CD4-positive, alpha-beta T cell treated with Interleukin-4 for 1 hour (primary cell): ENCODE data around the gene DDIT4.
A peak's percentile ranks its signal among the peaks of the same experiment; 100 is the strongest.
"Not testable (repeated sequence)": the region's sequence is repeated elsewhere in the genome, so short reads cannot be mapped to it uniquely, and the experiment has no call there.

Experiments
- DNase-seq, 2 donors: peaks; one replicate each; pipeline ENCODE4 v3.0.0-alpha.2; 2020 to 2022

DDIT4 gene

GRCh38 chr10:72296829-72297280, 23.1 kb downstream of the DDIT4 start:
- not testable (repeated sequence) for DNase-seq

- DNase-seq, result peak; percentile 97 to 98
These were observed 23.6 kb downstream of the DDIT4 start for GRCh38 chr10:72297281-72297804.

- peak; percentile 94 to 96 for DNase-seq
These were observed 24.3 kb downstream of the DDIT4 start for GRCh38 chr10:72297805-72298591.

GRCh38 chr10:72298592-72299519, 25.1 kb downstream of the DDIT4 start:
- no peak for DNase-seq

- no peak for DNase-seq
These were observed 29.9 kb downstream of the DDIT4 start for GRCh38 chr10:72303424-72304128.

- DNase-seq, result no peak
These were observed 32.6 kb downstream of the DDIT4 start for GRCh38 chr10:72306215-72306760.

- not testable (repeated sequence) for DNase-seq
These were observed 34.0 kb downstream of the DDIT4 start for GRCh38 chr10:72307711-72308110.

- peak in 1 of 2 donors; percentile 51 for DNase-seq
These were observed 34.7 kb downstream of the DDIT4 start for GRCh38 chr10:72308320-72308987.

- no peak for DNase-seq
These were observed 35.8 kb downstream of the DDIT4 start for GRCh38 chr10:72309290-72310240.

GRCh38 chr10:72310241-72310633, 36.5 kb downstream of the DDIT4 start:
- DNase-seq, result no peak

GRCh38 chr10:72310636-72311035, 36.9 kb downstream of the DDIT4 start:
- DNase-seq, result no peak

GRCh38 chr10:72311667-72312066, 37.9 kb downstream of the DDIT4 start:
- DNase-seq, result no peak

GRCh38 chr10:72312865-72313391, 39.2 kb downstream of the DDIT4 start:
- DNase-seq, result no peak

GRCh38 chr10:72314263-72314662, 40.5 kb downstream of the DDIT4 start:
- DNase-seq, result no peak

- DNase-seq, result no peak
These were observed 41.3 kb downstream of the DDIT4 start for GRCh38 chr10:72315054-72315453.

GRCh38 chr10:72315611-72316385, 42.1 kb downstream of the DDIT4 start:
- no peak for DNase-seq

GRCh38 chr10:72316386-72316700, 42.6 kb downstream of the DDIT4 start:
- DNase-seq, result no peak

- peak; percentile 54 for DNase-seq
These were observed 43.2 kb downstream of the DDIT4 start for GRCh38 chr10:72316748-72317435.
